H9 (cell line): Measurements from ENCODE around the gene PRIMPOL. TPM values are rescaled to one million over a fixed set of nuclear protein-coding genes. Genes with fewer than 3 reads are reported as not detected.

Source experiments
- DNase-seq: peaks from one replicate; pipeline ENCODE4 v3.0.0-alpha.2; 2017
- H2AFZ ChIP-seq: one replicate; pipeline ENCODE4 v1.6.1; 2013; ENCODE audit warnings: mild to moderate bottlenecking, low read length, control low read depth, moderate library complexity
- H2AK5ac ChIP-seq: 2 replicates; pipeline ENCODE4 v1.6.1; 2013; ENCODE audit warnings: low read length, control low read depth, mixed read lengths; ENCODE audit not compliant: insufficient read length
- H2BK120ac ChIP-seq: one replicate; pipeline ENCODE4 v1.6.1; 2013; ENCODE audit warnings: low read depth, mild to moderate bottlenecking, low read length, control low read depth, inconsistent platforms; ENCODE audit not compliant: poor library complexity, severe bottlenecking
- H2BK12ac ChIP-seq: 2 replicates; pipeline ENCODE4 v1.6.1; 2013; ENCODE audit warnings: low read length, control low read depth, mixed read lengths, low read depth; ENCODE audit not compliant: insufficient read length
- H2BK15ac ChIP-seq: 2 replicates; pipeline ENCODE4 v1.6.1; 2013; ENCODE audit warnings: low read depth, low read length, control low read depth
- H2BK20ac ChIP-seq: one replicate; pipeline ENCODE4 v1.6.1; 2013; ENCODE audit warnings: low read depth, mild to moderate bottlenecking, low read length, control low read depth, inconsistent platforms; ENCODE audit not compliant: poor library complexity, severe bottlenecking
- H2BK5ac ChIP-seq: 2 replicates; pipeline ENCODE4 v1.6.1; 2013; ENCODE audit warnings: low read length, control low read depth, mixed read lengths; ENCODE audit not compliant: insufficient read length
- H3K14ac ChIP-seq: 2 replicates; pipeline ENCODE4 v1.6.1; 2013; ENCODE audit warnings: low read length, control low read depth; ENCODE audit not compliant: insufficient read depth
- H3K18ac ChIP-seq: 2 replicates; pipeline ENCODE4 v1.6.1; 2013; ENCODE audit warnings: low read depth, mild to moderate bottlenecking, mixed read lengths, low read length, control low read depth; ENCODE audit not compliant: insufficient read length
- H3K23ac ChIP-seq: 2 replicates; pipeline ENCODE4 v1.6.1; 2013; ENCODE audit warnings: low read length, control low read depth, mixed read lengths, low read depth; ENCODE audit not compliant: insufficient read length
- H3K23me2 ChIP-seq: 2 replicates; pipeline ENCODE4 v1.6.1; 2013; ENCODE audit warnings: low read depth, mild to moderate bottlenecking, mixed read lengths, low read length, control low read depth; ENCODE audit not compliant: insufficient read length, poor library complexity, severe bottlenecking
- H3K27ac ChIP-seq: 2 replicates; pipeline ENCODE4 v1.5.1; 2013; ENCODE audit warnings: low read length, control low read depth, mixed read lengths, low read depth; ENCODE audit not compliant: insufficient read length
- H3K27me3 ChIP-seq: 2 replicates; pipeline ENCODE4 v1.6.1; 2013; ENCODE audit warnings: low read length, control low read depth, inconsistent platforms; ENCODE audit not compliant: insufficient read depth
- H3K4ac ChIP-seq: 2 replicates; pipeline ENCODE4 v1.6.1; 2013; ENCODE audit warnings: low read depth, mild to moderate bottlenecking, control low read depth, inconsistent platforms, low read length, moderate library complexity
- H3K4me1 ChIP-seq: 2 replicates; pipeline ENCODE4 v1.6.1; 2013; ENCODE audit warnings: low read length, control low read depth, inconsistent platforms; ENCODE audit not compliant: insufficient read depth
- H3K4me2 ChIP-seq: 2 replicates; pipeline ENCODE4 v1.6.1; 2013; ENCODE audit warnings: low read length, control low read depth, mixed read lengths; ENCODE audit not compliant: insufficient read length, insufficient read depth
- H3K56ac ChIP-seq: 2 replicates; pipeline ENCODE4 v1.6.1; 2013; ENCODE audit warnings: low read depth, mild to moderate bottlenecking, mixed read lengths, low read length, control low read depth; ENCODE audit not compliant: insufficient read length
- H3K79me1 ChIP-seq: 2 replicates; pipeline ENCODE4 v1.6.1; 2013; ENCODE audit warnings: low read depth, mild to moderate bottlenecking, moderate library complexity, low read length, control low read depth, inconsistent platforms; ENCODE audit not compliant: insufficient read depth, poor library complexity, severe bottlenecking
- H3K79me2 ChIP-seq: 2 replicates; pipeline ENCODE4 v1.6.1; 2013; ENCODE audit warnings: low read length, control low read depth, inconsistent platforms; ENCODE audit not compliant: insufficient read depth
- H3K9ac ChIP-seq: 2 replicates; pipeline ENCODE4 v1.6.1; 2013; ENCODE audit warnings: low read length, control low read depth, mixed read lengths; ENCODE audit not compliant: insufficient read length; ENCODE audit errors: extremely low read depth
- H3K9me3 ChIP-seq: one replicate; pipeline ENCODE4 v1.6.1; 2013; ENCODE audit warnings: low read depth, low read length, inconsistent platforms; ENCODE audit not compliant: control insufficient read depth
- H3T11ph ChIP-seq: one replicate; pipeline ENCODE4 v1.6.1; 2013; ENCODE audit warnings: mild to moderate bottlenecking, low read length, control low read depth, inconsistent platforms
- H4K20me1 ChIP-seq: one replicate; pipeline ENCODE4 v1.6.1; 2013; ENCODE audit not compliant: control insufficient read depth, insufficient read length, insufficient read depth
- H4K5ac ChIP-seq: 2 replicates; pipeline ENCODE4 v1.6.1; 2013; ENCODE audit warnings: low read depth, mild to moderate bottlenecking, mixed read lengths, low read length, control low read depth; ENCODE audit not compliant: insufficient read length
- H4K8ac ChIP-seq: replicated peaks from 2 replicates; pipeline ENCODE4 v1.6.1; 2013; ENCODE audit warnings: low read length, control low read depth, mixed read lengths, low read depth; ENCODE audit not compliant: insufficient read length
- H4K91ac ChIP-seq: 2 replicates; pipeline ENCODE4 v1.6.1; 2013; ENCODE audit warnings: low read depth, mild to moderate bottlenecking, moderate library complexity, mixed read lengths, low read length, control low read depth; ENCODE audit not compliant: insufficient read length
- H3K27ac Mint-ChIP-seq, 3 experiments: 2 replicates in 2 of 3; 3 replicates in 1 of 3; pipeline ENCODE4 v1.8.0; 2020 to 2021; ENCODE audit warnings: mixed read lengths in 3 of 3, mild to moderate bottlenecking in 1 of 3, moderate library complexity in 1 of 3
- H3K27me3 Mint-ChIP-seq: 2 replicates; pipeline ENCODE4 v1.8.0; 2021; ENCODE audit warnings: low read depth, mild to moderate bottlenecking, moderate library complexity, mixed read lengths
- H3K36me3 Mint-ChIP-seq, 3 experiments: 2 replicates in 2 of 3; 3 replicates in 1 of 3; pipeline ENCODE4 v1.8.0; 2020 to 2021; ENCODE audit warnings: low read depth in 3 of 3, mixed read lengths in 3 of 3; ENCODE audit not compliant: insufficient read depth in 1 of 3
- H3K4me1 Mint-ChIP-seq, 2 experiments: 2 replicates each; pipeline ENCODE4 v1.8.0; 2020; ENCODE audit warnings: mixed read lengths in 2 of 2
- H3K4me3 Mint-ChIP-seq, 2 experiments: 2 replicates in 1 of 2; 3 replicates in 1 of 2; pipeline ENCODE4 v1.8.0; 2020 to 2021; ENCODE audit warnings: mild to moderate bottlenecking in 2 of 2, mixed read lengths in 2 of 2, moderate library complexity in 1 of 2
- H3K9me3 Mint-ChIP-seq, 2 experiments: 2 replicates in 1 of 2; 3 replicates in 1 of 2; pipeline ENCODE4 v1.8.0; 2020; ENCODE audit warnings: mild to moderate bottlenecking in 2 of 2, mixed read lengths in 2 of 2, moderate library complexity in 1 of 2
- WGBS: extraction: QIAGEN DNeasy Blood & Tissue Kit; methylation state at CpG from one replicate; pipeline ENCODE4 v1.1.7; 2013; ENCODE audit warnings: missing lambda C conversion rate, low lambda C conversion rate, mixed read lengths; ENCODE audit not compliant: insufficient read length; ENCODE audit errors: extremely low coverage; 5-methylcytosine and 5-hydroxymethylcytosine counted together
- total RNA-seq: library from RNA; stranded (reverse); gene quantifications from 2 replicates; pipeline ENCODE4 v1.2.1, GENCODE V29; 2021
- TF ChIP-seq, protein P1 (sequence below): fragments of 200-600 bp; sonication (generic); conservative IDR thresholded peaks from 3 replicates; pipeline ENCODE4 v1.8.0; 2021; ENCODE audit warnings: antibody characterized with exemption, mild to moderate bottlenecking

PRIMPOL gene
- total RNA-seq, 1 experiment from 2014 or later, result 4.9 TPM

DNA sequence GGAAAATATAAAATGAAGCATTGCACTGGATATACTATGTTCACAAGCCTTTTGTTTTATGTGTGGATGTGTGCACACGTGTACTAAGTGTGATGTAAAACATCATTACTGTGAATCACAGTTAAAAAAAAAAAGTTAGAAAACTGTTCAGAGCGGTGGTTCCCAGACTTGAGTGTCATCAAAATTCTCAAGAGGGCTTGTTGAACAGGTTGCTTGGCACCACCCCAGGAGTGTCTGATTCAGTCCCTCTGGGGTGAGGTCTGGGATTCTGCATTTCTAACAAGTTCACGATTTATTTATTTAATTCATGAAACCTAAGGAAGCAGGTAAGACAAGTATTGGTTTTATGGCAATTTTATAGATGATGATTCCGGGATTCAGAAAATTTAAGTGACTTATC, 82.6 kb downstream of the PRIMPOL start:
- Histone ChIP-seq H4K91ac (no peak overlapping the region), H4K20me1 (no peaks in the 10 kb centered on the region), H3K4ac (no peak overlapping the region), H2BK15ac (no peak overlapping the region), H3K14ac (no peak overlapping the region), H3K18ac (no peak overlapping the region), H3K56ac (no peak overlapping the region), H3K4me1 (no peaks in the 10 kb centered on the region; the same call in 1 of the 2 replicates), H3K79me2 (peaks cover 17% of the 10 kb centered on the region; the same call in 1 of the 2 replicates), H3K9me3 (no peaks in the 10 kb centered on the region), H3T11ph (no peak overlapping the region), H2BK20ac (no peak overlapping the region), H4K5ac (no peak overlapping the region), H3K79me1 (peaks cover 6% of the 10 kb centered on the region), H2BK5ac (no peak overlapping the region), H2AK5ac (no peak overlapping the region), H2BK12ac (no peak overlapping the region), H3K23ac (no peak overlapping the region), H3K27me3 (no peaks in the 10 kb centered on the region), H3K4me2 (peak overlapping the region; percentile 96), H4K8ac (no peak overlapping the region), H3K9ac (peak overlapping the region; percentile 54), H3K23me2 (peaks cover 4% of the 10 kb centered on the region), H2BK120ac (no peak overlapping the region), H3K27ac (no peak overlapping the region), H2AFZ (no peak overlapping the region)
- peak overlapping the region; percentile 90 for H3K4me3 Mint-ChIP-seq
- H3K9me3 Mint-ChIP-seq, result no peaks in the 10 kb centered on the region
- H3K27me3 Mint-ChIP-seq, result peaks cover 2% of the 10 kb centered on the region; the same call in 1 of the 2 replicates
- DNase-seq, result no peak
- peaks cover 29 to 57% (median 52%) of the 10 kb centered on the region in 3 experiments; a peak in 6 of 7 replicates for H3K36me3 Mint-ChIP-seq
- no CpG with 5 or more reads among the region's 4 CpGs for WGBS
- TF ChIP-seq, protein P1, sequence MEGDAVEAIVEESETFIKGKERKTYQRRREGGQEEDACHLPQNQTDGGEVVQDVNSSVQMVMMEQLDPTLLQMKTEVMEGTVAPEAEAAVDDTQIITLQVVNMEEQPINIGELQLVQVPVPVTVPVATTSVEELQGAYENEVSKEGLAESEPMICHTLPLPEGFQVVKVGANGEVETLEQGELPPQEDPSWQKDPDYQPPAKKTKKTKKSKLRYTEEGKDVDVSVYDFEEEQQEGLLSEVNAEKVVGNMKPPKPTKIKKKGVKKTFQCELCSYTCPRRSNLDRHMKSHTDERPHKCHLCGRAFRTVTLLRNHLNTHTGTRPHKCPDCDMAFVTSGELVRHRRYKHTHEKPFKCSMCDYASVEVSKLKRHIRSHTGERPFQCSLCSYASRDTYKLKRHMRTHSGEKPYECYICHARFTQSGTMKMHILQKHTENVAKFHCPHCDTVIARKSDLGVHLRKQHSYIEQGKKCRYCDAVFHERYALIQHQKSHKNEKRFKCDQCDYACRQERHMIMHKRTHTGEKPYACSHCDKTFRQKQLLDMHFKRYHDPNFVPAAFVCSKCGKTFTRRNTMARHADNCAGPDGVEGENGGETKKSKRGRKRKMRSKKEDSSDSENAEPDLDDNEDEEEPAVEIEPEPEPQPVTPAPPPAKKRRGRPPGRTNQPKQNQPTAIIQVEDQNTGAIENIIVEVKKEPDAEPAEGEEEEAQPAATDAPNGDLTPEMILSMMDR, result no peak
- peaks cover 39 to 47% of the 10 kb centered on the region in 2 experiments for H3K4me1 Mint-ChIP-seq
- H3K27ac Mint-ChIP-seq, result peak overlapping the region in 2 of 3 experiments; percentile 72 to 97; a peak in 3 of 7 replicates
